Neural progenitor cell (in vitro differentiated cells): ENCODE data around the gene PEPD. TPM values are rescaled to one million over a fixed set of nuclear protein-coding genes. Genes with fewer than 3 reads are reported as not detected.
A peak's percentile ranks its signal among the peaks of the same experiment; 100 is the strongest.

ENCODE experiments used
- DNase-seq: peaks from one replicate; pipeline ENCODE4 v3.0.0-alpha.2; 2016; ENCODE audit warnings: low spot score
- H2AFZ ChIP-seq: fragments of 200-600 bp; sonication (generic); replicated peaks from 2 replicates; pipeline ENCODE4 v1.6.1; 2016; ENCODE audit warnings: antibody characterized with exemption
- H3F3A ChIP-seq: fragments of 200-600 bp; sonication (generic); 2 replicates; pipeline ENCODE4 v1.6.1; 2016; ENCODE audit warnings: antibody characterized with exemption, low read depth
- H3K27ac ChIP-seq: fragments of 200-600 bp; sonication (generic); 2 replicates; pipeline ENCODE4 v1.5.1; 2016; ENCODE audit warnings: mild to moderate bottlenecking
- H3K27me3 ChIP-seq: fragments of 200-600 bp; sonication (generic); 2 replicates; pipeline ENCODE4 v1.6.1; 2016; ENCODE audit warnings: mild to moderate bottlenecking, moderate library complexity
- H3K36me3 ChIP-seq: fragments of 200-600 bp; sonication (generic); 2 replicates; pipeline ENCODE4 v1.5.1; 2016
- H3K4me1 ChIP-seq: fragments of 200-600 bp; sonication (generic); 2 replicates; pipeline ENCODE4 v1.6.1; 2016; ENCODE audit warnings: mixed run types
- H3K4me2 ChIP-seq: fragments of 200-600 bp; sonication (generic); 2 replicates; pipeline ENCODE4 v1.6.1; 2016
- H3K4me3 ChIP-seq: fragments of 200-600 bp; sonication (generic); 2 replicates; pipeline ENCODE4 v1.5.1; 2016
- H3K79me2 ChIP-seq: fragments of 200-600 bp; sonication (generic); 2 replicates; pipeline ENCODE4 v1.6.1; 2016; ENCODE audit warnings: low read depth
- H3K9ac ChIP-seq: fragments of 200-600 bp; sonication (generic); 2 replicates; pipeline ENCODE4 v1.6.1; 2016
- H3K9me3 ChIP-seq: fragments of 200-600 bp; sonication (generic); 2 replicates; pipeline ENCODE4 v1.5.1; 2016; ENCODE audit warnings: low read depth
- H4K20me1 ChIP-seq: fragments of 200-600 bp; sonication (generic); 2 replicates; pipeline ENCODE4 v1.6.1; 2016; ENCODE audit warnings: low read depth
- H3K27ac Mint-ChIP-seq: 3 replicates; pipeline ENCODE4 v1.8.0; 2021; ENCODE audit warnings: mixed read lengths
- H3K27me3 Mint-ChIP-seq: 2 replicates; pipeline ENCODE4 v1.8.0; 2022; ENCODE audit warnings: low read depth, mild to moderate bottlenecking, inconsistent platforms, moderate library complexity, mixed read lengths; ENCODE audit not compliant: insufficient read depth
- H3K36me3 Mint-ChIP-seq: 3 replicates; pipeline ENCODE4 v1.8.0; 2021; ENCODE audit warnings: mixed read lengths
- H3K4me1 Mint-ChIP-seq: 3 replicates; pipeline ENCODE4 v1.8.0; 2021; ENCODE audit warnings: mixed read lengths
- H3K4me3 Mint-ChIP-seq: 3 replicates; pipeline ENCODE4 v1.8.0; 2021; ENCODE audit warnings: mild to moderate bottlenecking, moderate library complexity, mixed read lengths
- H3K9me3 Mint-ChIP-seq: 3 replicates; pipeline ENCODE4 v1.8.0; 2020; ENCODE audit warnings: mixed read lengths
- EZH2 ChIP-seq: fragments of 200-600 bp; sonication (generic); IDR thresholded peaks from 2 replicates; pipeline ENCODE4 v1.6.1; 2017; ENCODE audit warnings: antibody characterized with exemption, mild to moderate bottlenecking, moderate library complexity
- EZH2phosphoT487 ChIP-seq: fragments of 200-600 bp; sonication (generic); IDR thresholded peaks from 2 replicates; pipeline ENCODE4 v1.6.1; 2017; ENCODE audit warnings: antibody characterized with exemption
- total RNA-seq: library from RNA; depleted of rRNA; stranded (reverse); fragments of >200 nt; gene quantifications from 2 replicates; pipeline ENCODE4 v1.2.3, GENCODE V29; 2015; ENCODE audit warnings: low replicate concordance
- TF ChIP-seq, protein P1 (sequence below): fragments of 200-600 bp; sonication (generic); IDR thresholded peaks from 2 replicates; pipeline ENCODE4 v1.5.1; 2017; ENCODE audit warnings: antibody characterized with exemption, mild to moderate bottlenecking

The PEPD gene
- total RNA-seq, 1 donor from 2014 or later: 47.0 TPM

DNA sequence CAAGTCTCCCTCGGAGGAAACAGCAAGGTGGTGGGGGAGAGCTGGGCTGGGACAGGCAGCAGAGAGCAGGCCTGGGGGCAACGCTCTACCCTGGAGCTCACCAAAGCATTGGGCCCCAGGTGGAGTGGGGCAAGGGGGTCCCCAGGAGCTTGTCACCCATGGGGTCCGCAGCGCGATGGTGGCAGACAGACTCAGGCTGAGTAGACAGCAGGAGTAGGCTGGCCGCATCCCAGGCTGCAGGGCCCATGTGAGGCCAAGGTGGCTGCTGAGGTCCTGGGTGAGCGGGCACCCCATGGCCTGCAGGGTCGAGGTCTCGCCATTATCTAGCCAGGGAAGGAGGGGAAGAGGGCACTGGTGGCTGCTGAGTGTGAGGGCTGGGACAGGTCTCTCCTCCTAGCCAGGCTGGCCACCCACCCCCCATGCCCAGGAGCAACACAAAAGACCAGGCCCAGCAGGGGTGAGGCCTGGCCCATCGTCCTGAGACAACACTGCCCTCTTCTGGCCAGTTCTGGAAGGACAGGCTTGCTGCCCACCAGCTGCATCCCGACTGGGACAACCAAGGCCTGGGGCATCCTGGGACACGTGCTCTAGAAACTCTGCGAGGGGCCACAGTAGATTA is 115.0 kb downstream of the PEPD start:
- Histone ChIP-seq H3K36me3 (no peaks in the 10 kb centered on the region), H3K4me3 (no peak overlapping the region), H3K9me3 (no peaks in the 10 kb centered on the region), H2AFZ (no peak overlapping the region), H3K4me2 (no peak overlapping the region), H3K27ac (no peak overlapping the region), H3F3A (no peaks in the 10 kb centered on the region), H4K20me1 (no peaks in the 10 kb centered on the region), H3K4me1 (peaks cover 4% of the 10 kb centered on the region), H3K79me2 (no peaks in the 10 kb centered on the region), H3K9ac (no peak overlapping the region), H3K27me3 (no peaks in the 10 kb centered on the region)
- no peak overlapping the region for H3K4me3 Mint-ChIP-seq
- H3K27ac Mint-ChIP-seq: peak overlapping the region; percentile 90
- H3K27me3 Mint-ChIP-seq: peaks cover 4% of the 10 kb centered on the region
- peaks cover 7% of the 10 kb centered on the region for H3K4me1 Mint-ChIP-seq
- TF ChIP-seq, protein P1, sequence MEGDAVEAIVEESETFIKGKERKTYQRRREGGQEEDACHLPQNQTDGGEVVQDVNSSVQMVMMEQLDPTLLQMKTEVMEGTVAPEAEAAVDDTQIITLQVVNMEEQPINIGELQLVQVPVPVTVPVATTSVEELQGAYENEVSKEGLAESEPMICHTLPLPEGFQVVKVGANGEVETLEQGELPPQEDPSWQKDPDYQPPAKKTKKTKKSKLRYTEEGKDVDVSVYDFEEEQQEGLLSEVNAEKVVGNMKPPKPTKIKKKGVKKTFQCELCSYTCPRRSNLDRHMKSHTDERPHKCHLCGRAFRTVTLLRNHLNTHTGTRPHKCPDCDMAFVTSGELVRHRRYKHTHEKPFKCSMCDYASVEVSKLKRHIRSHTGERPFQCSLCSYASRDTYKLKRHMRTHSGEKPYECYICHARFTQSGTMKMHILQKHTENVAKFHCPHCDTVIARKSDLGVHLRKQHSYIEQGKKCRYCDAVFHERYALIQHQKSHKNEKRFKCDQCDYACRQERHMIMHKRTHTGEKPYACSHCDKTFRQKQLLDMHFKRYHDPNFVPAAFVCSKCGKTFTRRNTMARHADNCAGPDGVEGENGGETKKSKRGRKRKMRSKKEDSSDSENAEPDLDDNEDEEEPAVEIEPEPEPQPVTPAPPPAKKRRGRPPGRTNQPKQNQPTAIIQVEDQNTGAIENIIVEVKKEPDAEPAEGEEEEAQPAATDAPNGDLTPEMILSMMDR: peak; percentile 96
- no peak for TF ChIP-seq EZH2
- peak; percentile 84 for DNase-seq
- no peaks in the 10 kb centered on the region for H3K36me3 Mint-ChIP-seq
- no peaks in the 10 kb centered on the region for H3K9me3 Mint-ChIP-seq

DNA sequence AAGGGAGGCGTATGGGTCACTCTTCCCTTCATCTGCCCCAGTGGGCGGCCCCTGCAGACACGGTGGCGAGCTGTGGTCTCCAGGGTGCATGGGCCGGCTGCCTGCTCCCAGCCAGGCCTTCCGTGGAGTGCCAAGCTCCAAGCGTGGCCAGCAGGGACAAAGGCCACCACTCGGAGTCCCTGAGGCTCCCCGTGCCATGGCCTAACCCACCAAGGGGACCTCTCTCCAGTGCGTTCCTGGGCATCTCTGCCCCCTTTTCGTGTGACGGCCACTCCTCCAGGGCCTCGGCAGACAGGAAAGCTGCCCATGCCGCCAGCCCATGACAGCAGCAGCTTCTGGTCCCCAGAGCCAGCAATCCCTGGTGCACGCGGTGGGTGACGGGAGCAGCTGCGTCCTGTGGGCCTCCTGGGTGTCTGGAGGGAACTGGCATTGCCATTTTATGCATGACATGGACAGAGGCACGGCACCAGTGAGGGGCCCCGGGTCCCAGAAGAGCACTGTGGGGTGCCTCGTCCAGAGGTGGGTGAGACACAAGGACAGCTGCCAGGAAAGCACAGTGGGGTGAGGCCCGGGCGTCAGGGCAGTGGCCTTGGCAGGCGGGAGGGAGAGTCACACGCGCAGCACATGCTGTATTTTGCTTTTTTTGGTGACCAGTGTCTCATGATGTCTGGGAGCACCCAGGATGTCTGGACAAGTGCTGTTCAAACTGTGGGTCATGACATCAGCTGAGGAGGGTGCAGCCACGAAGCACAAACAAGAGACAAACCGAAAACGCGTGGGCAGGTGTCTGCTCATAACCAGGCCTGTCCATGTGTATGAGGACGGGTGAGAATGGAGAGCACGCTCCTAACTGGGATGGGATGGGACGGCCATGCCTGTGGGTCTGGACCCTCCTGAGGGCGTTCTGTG is 115.8 kb downstream of the PEPD start:
- no peak for DNase-seq
- Histone ChIP-seq H4K20me1 (no peaks in the 10 kb centered on the region), H3K4me1 (peaks cover 4% of the 10 kb centered on the region), H3K4me3 (no peak overlapping the region), H3K36me3 (no peaks in the 10 kb centered on the region), H3F3A (no peaks in the 10 kb centered on the region), H3K79me2 (no peaks in the 10 kb centered on the region), H3K9me3 (no peaks in the 10 kb centered on the region), H3K9ac (no peak overlapping the region), H3K27ac (no peak overlapping the region), H3K27me3 (no peaks in the 10 kb centered on the region), H2AFZ (no peak overlapping the region), H3K4me2 (no peak overlapping the region)
- Mint-ChIP-seq H3K9me3 (no peaks in the 10 kb centered on the region), H3K27me3 (peaks cover 4% of the 10 kb centered on the region), H3K4me1 (peaks cover 7% of the 10 kb centered on the region), H3K36me3 (no peaks in the 10 kb centered on the region), H3K27ac (peak overlapping the region; percentile 90), H3K4me3 (no peak overlapping the region)
- TF ChIP-seq, protein P1: no peak
- no peak for TF ChIP-seq EZH2phosphoT487
- TF ChIP-seq EZH2: no peak

DNA sequence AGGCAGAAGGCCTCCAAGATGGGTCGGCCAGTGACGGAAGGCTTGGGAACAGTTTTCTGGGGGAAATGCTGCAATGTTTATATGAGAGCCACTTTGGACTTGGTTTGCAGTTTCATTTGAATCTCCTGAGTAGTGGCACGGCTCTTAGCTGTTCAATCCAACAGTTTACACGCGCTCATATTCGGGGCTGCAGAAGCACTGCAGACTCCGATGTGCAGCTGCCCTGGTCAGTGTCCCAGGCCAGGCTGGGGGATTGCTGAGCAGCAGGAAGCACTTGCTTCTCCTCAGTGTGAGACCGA is 116.4 kb downstream of the PEPD start:
- H3K9me3 ChIP-seq: no peaks in the 10 kb centered on the region
- no peaks in the 10 kb centered on the region for H3F3A ChIP-seq
- DNase-seq: no peak
- no peaks in the 10 kb centered on the region for H3K27me3 ChIP-seq
- Mint-ChIP-seq H3K27me3 (peaks cover 4% of the 10 kb centered on the region), H3K36me3 (no peaks in the 10 kb centered on the region), H3K9me3 (no peaks in the 10 kb centered on the region), H3K27ac (no peak overlapping the region), H3K4me1 (peaks cover 11% of the 10 kb centered on the region), H3K4me3 (no peak overlapping the region)
- H2AFZ ChIP-seq: no peak overlapping the region
- H3K27ac ChIP-seq: no peak overlapping the region
- TF ChIP-seq EZH2phosphoT487 (no peak), EZH2 (no peak)
- TF ChIP-seq, protein P1: no peak
- H4K20me1 ChIP-seq: no peaks in the 10 kb centered on the region
- no peak overlapping the region for H3K4me2 ChIP-seq
- no peaks in the 10 kb centered on the region for H3K79me2 ChIP-seq
- peaks cover 4% of the 10 kb centered on the region for H3K4me1 ChIP-seq
- no peaks in the 10 kb centered on the region for H3K36me3 ChIP-seq
- H3K9ac ChIP-seq: no peak overlapping the region
- no peak overlapping the region for H3K4me3 ChIP-seq
